NCI-H446 (cell line): ENCODE measurements around the gene AMBP.
A peak's percentile ranks its signal among the peaks of the same experiment; 100 is the strongest.

ENCODE experiments used
- DNase-seq, 2 experiments: peaks; one replicate each; lab custom pipeline; 2025; lab: John Stamatoyannopoulos, UW

AMBP gene

DNA sequence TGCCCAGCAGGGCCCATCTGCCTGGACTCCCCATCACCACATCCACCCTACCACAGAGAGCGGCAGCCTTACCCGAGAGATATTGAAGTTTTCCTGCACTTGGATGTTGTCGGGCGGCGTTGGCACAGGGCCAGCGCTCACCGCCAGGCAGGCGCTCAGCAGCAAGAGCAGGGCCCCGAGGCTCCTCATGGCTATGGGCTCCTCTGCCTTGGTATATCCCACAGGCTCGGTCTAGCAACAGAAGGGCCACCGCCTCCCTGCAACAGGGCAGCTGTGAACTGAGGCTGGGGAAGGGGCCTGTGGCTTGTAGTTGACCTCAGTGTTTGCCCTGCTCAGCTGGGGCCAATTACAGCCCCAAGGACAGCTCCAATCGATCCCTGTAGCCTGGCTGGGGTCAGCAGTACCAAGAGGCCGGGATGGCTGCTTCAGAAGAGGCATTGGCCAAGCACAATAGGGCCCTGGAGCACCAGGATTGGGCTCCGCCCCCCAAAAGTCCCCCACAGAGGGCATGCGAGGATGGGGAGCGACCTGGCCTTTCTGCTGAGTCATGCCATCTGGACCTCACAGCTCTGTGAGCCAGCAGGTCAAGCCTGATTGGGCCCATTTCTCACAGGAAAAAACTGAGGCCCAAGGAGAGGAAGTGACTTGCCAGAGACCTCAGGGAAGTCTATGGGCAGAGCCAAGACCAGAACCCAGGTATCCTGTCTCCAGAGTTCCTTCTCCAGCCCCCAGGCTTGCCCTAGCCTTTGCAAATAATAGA lies at the start of gene AMBP:
AMBP (minus strand) TSS at position 280 of the 760 bp plus-strand sequence; CDS start at position 189, 91 bp downstream.
- peak in 1 of 2 experiments; percentile 13 for DNase-seq

DNA sequence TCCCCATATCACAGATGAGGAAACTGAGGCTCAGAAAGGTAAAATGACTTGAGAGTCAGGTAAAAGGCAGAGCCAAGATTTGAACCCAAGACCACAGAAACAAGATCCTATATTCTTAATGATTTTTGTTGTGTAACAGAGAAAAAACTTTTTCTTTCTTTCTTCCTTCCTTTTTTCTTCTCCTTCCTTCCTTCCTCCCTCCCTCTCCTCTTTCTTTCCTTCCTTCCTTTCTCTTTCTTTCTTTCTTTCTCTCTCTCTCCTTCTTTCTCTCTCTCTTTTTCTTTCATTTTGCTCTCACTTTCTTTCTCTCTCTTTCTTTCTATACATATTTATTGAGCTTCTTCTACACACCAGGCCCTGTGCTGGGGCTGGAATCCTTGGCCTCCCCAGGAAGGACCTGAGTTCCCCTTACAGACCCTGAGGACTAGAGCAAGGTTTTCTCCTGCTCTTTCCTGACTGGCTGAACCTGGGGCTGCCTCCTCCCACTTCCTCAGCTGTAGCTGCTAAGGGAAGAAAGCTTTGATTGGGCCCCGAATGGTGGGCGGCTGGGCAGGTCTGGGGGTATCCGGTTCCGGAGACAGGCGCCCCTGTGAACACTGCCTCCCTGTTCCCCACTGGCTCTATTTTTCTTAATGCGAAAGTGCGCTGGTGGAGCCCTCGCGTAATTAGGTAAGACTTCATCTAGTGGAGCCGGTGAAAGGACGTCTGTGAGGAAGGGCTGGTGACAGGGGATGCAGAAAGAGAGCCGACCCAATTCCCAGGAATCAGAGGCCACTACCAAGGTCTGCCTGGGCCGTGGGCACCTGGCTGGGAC lies 48.4 kb upstream of the AMBP start:
- DNase-seq: no peak

DNA sequence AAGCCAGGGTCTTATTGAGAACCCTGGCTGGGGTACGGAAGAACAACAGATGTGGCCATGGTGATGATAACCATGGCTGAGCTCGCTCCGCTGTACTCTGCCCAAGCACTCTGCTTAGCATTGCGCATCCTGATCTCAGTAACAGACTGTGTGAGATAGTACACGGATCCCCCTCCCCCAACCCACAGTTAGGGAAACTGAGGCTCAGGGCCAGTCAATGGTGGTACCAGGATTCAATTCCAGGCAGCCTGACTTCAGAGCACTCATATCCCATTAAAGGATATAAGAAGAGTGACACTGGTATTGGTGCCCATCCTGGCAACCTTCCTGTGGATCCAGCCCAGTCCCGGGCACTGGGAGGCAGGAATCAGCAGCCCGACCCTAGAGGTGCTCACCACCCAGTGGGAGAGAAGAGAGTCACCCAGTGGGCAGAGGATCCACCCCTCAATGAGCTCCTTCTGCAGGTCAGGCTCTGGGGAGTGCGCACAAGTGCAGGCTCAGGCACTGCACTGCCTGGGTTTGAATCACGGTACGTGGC lies 47.4 kb upstream of the AMBP start:
- no peak for DNase-seq

DNA sequence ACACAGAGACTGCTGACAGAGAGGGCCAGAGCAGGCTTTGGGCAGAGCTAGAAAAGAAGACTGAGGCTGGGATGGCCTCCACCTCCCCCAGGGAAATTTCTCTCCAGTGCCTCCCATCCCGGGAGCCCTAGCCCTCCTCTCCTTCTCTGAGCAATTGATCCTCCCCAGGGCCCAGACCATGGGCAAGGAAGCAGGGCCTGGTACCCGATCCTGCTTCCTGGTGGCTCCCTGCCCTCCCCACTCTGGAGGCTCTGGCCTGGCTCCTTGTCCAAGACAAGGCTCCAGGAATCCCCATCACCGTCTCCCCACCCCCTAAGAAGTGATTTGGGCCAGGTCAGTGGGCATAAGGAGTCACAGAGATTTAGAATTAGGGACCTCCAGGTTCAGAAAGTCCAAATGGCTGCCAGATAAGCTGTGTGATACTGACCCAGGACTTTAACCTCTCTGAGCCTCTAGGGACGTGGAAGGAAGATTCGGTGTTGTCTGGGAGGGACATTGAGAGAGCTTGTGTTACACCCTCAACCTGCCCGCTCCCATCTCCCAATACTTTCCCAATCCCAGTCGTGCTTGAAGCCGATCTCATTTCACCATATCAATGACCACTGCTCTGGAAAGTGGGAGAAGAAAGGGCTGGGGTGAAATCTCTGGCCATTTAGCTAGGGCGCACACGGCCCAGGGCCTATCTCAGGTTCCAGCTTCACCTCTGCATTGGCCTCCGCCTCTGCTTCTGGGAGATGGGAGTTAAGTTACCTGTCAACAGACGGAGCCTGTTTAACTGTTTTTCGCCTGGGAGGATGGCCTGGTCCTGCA lies 46.8 kb upstream of the AMBP start:
- DNase-seq: no peak

DNA sequence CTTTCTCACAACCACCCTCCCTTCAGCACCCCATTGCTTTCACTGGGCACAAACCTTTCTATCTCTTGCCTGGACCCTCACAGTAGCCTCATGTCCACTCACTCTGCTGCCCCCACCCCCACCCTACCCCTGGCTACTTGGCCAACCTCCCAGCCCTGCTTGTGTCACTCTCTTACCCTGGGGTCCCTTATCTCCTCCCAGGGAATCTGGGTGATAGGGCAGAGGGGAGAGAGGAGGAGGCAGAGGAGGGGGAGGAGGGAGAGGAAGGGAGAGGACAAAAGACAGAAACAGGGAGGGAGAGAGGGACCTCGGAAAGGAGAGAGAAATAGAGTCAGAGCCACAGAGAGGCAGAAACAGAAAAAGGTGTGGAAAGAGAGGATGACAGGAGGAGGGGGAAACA lies 46.0 kb upstream of the AMBP start:
- no peak for DNase-seq

DNA sequence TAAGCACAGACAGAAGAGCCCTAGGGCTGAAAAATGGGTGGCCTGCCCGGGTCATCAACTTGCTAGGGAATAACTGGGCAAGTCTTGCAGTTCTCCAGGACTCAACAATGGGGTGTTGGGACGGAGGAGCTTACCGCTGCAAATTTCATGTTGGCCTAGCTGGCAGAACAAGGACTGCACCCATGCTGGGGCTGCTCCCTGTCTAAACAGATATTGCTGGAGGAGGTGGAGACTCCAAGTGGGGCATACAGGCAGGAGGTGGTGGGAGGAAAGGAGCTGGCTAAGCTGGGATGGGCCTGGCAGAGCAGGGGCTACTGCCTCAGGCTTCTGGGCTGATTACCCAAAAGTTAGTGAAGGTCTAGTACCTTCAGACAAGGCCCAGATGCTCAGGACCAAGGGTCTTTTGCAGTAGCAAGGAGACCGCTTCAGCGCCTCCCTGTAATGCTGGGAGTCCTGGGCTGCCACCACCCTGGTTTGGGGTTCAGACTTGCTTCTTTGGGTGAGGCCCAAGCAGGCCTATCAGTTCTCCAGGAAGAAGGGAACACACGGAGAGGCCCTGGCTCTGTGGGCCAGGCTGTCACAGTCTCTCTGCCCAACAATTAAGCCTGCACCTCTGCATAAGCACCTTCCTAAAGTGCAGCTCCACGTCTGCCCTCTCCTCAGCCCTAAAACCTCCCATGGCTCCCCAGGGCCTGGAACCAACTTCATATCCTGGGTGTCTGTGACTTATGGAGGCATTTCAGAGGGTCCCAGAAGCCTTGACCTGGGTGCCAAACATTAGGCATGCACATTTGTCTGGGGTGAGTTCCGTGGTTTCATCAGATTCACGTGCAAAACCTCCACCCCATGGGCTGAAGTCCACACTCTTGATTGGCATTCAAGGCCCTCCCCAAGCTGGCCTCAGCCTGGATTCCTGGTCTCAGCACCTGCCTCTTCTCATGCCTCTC lies 45.2 kb upstream of the AMBP start:
- no peak for DNase-seq

DNA sequence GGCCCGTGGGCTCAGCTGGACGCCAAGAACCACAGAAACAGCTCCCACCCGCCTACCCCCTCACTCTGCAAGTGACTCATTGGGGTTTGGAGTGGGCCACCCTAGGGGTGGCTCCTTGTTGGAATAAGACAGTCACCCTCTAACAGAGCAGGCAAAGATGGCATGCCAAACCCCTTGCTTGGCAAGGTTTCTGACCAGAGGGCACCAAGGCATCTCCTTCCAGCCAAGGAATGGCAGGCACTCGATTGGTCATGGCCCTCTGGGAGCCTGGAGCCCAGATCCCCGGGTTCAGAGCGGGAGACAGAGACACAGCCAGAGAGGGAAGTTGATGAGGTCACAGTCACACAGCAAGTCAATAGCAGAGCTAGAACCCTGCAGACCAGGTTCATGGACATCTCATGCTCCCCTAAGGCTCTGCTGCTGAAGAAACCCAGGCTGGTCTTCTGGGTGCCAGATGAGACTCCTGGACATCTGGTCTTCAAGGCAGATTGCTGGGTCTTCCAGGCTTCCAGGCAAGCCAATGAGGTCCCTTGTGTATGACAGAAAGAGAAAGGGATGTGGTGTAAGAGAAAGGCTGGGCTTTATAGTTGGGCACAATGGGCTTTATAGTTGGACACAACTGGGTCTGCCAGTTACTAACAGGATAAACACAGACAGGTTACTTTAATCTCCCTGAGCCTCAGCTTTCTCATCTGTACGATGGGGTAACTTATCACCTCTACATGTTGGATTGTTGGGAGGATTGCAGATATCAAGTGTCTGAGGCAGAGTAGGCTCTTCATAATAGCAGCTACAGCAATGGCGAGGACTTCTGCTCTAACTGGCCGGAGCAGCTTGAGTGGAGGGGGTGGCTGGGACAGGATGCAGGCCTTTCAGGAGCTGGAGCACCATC lies 44.3 kb upstream of the AMBP start:
- no peak for DNase-seq

DNA sequence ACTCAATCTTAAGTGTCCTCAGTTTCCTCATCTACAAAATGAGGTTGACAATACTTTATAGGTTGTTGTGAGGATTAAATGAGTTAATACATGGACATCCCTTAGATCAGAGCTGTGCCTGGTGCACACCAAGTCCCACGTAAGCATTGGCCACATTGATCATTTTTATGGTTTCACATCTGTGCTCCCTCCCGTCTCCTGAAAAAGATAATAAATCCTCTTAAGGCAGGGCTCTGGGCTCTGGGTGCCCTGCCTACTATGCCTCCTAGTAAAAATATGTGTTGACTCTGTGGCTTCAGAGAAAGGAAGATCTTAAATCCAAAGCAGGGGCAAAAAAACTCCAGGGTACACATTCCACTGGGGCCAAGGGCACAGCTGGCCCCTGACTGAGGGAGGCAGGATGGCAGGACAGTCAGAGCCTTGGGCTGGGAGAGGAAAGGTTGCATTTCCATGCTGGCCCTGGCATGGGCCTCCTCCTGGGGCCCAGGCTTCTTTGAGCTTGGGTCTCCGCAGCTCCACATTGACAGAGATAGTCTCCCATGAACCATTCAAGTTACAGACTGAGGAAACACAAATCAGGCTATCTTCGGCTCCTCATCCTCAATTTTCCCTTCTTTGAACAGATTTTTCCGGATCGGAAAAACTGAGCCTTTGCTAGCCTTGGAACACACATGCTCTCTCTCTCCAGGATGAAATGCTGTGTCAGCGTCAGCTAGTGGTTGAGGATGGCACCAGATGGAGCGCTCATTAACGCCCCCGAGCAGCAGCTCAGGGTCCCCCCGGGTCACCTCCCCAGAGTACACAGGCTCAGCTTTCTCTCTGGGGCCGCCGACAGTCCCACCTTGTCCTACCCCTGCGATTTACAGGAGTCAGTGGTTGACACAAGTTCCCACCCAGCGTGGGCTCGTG lies 43.4 kb upstream of the AMBP start:
- DNase-seq: no peak

DNA sequence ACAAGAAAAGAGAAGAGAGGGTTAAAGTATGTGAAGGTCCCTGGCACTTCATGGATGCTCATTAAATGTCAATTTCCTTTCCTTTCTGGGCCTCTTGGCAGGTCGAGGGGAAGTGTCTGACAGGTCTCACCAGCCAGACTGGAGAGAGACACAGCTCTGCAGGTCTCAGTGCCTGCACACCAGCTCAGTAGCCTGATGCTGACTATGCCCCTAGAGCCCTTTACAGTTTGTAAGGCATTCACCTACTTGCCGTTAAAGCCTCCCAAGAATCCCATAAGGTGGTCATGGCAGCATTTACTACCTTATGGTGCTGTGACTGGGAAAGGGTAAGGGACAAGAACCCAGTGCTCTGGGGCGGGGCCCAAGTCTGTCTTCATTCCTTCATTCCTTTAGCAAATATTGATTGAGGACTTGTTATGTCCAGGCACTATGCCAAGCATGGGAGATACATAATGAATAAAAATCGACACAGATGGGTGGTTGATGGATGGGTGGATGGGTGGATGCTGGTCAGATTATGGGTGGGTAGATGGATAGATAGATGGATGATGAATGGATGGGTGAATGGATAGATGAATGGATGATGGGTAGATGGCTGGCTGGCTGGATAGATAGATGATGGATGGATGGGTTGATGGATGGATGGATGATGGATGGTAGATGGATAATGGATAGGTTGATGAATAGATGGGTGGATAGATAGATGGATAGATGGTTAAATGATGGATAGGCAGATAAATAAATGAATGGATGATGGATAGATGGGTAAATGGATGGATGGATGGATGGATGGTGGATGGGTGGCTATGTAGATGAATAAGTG lies 42.3 kb upstream of the AMBP start:
- no peak for DNase-seq

DNA sequence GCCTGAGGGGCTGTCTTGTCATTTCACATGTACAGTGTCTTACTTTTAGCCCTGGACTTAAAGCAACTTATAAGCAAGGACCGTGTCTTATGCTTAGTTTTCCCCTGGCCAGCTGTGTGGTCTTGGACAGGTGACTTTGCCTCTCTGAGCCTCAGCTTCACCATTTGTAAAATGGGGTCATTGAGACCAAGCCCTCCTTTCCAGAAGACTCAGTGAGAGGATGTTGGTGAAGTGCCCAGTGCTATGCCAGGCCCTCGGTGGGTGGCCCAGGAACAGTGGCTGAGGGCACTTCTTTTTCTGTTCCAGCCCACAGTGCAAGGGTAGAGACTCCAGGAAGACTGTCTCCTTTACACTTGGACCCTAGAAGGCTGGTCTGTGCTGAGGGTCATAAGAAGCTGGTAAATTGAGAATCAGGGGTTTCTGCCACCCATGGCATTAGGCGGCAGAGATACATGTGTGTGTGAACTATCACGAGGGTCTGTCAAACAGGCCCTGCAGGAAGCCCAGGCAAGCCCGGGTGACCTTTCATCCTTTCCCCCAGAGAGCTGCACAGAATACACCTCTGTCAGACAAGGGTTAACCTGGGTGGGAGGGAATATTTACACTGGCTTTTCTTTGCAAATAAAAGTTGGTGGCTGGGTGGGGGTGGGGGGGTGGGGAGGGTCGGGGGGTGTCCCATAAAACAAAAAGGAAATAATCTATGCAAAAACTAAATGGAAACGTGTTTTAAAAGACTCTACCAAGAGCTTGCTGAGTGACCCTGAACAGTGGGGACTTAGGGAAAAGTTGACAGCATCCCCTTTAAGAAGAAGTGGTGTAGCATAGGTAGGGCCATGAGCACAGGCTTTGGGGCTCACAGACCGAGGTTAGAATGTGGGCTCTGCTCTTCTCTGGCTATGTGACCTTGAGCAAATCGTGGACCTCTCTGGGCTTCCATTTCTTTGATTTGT lies 41.4 kb upstream of the AMBP start:
- DNase-seq: no peak

DNA sequence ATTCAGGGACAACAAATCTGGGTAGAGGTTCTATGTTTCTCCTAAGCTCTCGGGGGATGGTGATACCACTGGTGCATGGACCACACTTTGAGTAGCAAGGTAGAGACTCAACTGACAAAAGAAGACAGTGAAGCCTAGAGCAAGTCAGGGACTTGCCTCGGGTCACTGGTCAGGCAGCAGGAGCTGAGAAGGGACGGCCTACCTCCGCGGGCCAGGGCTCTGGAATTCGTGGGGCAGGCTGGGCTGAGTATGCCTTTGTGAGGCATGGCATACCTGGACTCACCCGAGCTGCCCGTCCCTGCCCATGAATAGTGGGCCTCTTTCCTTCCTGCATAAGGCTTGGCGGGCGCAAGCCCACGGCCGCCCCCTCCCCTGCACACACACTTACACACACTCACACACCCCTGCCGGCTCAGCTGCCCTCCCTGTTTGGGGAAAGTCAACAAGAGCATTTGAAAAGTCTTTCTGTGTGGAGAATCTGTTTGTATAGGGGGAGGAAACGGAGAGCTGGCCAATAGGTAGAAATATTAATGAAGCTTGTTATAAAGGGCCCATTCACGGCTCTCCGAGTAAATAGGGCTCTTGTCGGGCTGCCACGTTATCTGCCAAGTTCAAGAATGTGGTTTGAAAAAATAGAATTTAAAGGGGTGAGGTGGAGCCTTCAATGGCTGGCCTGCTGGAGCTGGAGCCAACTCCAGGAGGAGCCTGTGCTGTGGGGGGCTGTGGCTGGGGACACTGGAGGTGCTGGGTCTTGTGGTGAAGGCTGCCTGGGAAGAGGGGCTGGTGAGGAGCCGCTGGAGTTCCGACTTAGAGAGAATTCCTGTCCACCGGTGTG lies 40.1 kb upstream of the AMBP start:
- DNase-seq: no peak

DNA sequence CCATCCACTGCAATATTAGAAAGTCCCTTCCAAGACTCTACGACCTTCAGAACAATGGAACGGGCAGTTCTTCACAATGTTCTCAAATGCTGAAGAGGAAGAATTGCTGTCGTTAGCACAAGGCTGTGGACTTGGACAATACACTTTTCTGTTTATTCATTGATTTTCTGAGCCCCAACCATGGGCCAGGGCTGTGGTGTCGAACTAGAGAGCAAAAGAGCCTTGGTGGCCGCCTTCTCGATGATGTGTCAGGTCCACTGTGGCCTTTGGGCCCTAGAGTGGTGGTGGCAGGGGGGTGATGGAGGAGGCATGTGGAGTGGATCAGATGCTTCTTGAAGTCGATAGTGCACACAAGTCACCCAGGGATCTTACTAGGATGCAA lies 39.5 kb upstream of the AMBP start:
- DNase-seq: no peak

DNA sequence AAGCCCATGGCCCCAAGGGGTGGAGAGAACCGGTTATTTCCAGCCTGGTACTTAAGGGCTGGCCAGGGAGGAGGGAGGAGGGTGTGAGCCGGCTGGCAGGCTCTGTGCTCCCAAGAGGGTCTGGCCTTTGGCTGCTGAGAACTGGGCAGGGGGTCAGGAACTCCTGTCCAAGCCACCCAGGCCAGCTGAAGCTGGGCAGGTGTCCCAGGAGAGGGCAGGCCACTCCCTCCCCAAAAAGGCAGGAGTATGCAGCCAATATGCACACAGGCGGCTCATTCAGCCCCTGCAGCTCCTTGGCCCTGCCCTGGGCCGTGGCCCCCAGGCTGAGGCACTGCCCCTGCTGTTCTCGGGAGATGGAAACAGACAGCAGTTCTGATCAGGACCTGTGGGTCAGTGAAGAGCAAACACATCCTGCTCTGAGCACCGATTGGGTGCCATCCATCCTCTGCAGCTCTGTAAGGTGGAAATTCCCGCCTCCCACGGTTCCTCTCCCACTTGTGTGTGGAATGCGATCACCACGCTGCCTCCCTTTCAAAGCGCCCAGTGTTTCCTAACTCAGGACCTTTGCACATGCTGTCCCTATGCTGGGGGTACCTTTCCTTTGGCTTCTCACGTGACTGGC lies 38.1 kb upstream of the AMBP start:
- DNase-seq: no peak

DNA sequence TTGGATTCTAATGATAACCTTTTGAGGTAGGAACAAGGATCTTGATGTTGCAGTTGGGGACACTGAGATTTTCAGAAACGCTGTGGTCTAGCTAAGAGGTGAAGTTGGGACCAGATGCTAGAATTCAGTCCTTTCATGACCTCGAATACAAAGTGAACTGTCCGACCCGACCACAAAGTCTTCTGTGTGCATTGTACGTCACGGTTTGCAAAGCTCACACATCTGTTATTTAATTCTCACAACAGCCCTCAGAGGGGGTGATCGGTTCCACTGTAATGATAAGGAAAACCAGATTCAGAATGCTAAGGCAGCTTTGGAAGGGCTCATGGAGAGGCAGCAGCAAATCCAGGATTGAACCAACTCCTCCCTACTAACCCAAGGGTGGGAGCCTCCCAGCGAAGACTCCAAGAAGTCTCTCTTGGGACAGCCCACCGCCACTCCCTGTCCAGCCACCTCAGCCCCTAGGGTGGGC lies 37.6 kb upstream of the AMBP start:
- no peak for DNase-seq

DNA sequence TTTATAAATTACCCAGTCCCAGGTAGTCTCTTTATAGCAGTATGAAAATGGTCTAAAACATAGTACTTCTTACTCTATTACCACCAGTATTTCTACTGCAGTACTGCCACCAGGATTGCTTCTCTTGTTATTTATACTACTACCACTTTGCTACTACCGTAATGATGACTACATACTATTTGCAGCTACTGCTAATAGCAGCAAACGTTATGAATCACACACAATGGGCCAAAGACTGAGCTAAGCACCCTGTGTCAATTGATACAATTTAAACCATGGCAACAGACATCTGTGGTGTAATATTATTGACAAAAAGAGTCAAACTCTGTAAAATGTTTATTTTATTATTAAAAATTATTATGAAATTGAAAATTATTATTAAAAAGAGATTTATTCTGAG lies 36.3 kb upstream of the AMBP start:
- DNase-seq: no peak
